CD1c-positive myeloid dendritic cell (primary cell): ENCODE measurements around the gene KCNIP4.

Experiments used
- DNase-seq: peaks from one replicate; pipeline ENCODE4 v3.0.0-alpha.2; 2016; ENCODE audit errors: extremely low spot score

KCNIP4 gene

GRCh38 chr4:21848021-21848420 is 100.6 kb downstream of the KCNIP4 start:
- DNase-seq = no peak

- no peak for DNase-seq
These were observed 102.9 kb downstream of the KCNIP4 start for GRCh38 chr4:21845663-21846062.

- DNase-seq = no peak
These were observed 112.9 kb downstream of the KCNIP4 start for GRCh38 chr4:21835712-21836111.

- DNase-seq = no peak
These were observed 118.3 kb downstream of the KCNIP4 start for GRCh38 chr4:21830272-21830671.

GRCh38 chr4:21827575-21827974 is 121.0 kb downstream of the KCNIP4 start:
- no peak for DNase-seq

- no peak for DNase-seq
These were observed 122.5 kb downstream of the KCNIP4 start for GRCh38 chr4:21826071-21826470.

GRCh38 chr4:21819086-21819485 is 129.5 kb downstream of the KCNIP4 start:
- DNase-seq = no peak

- DNase-seq = no peak
These were observed 132.8 kb downstream of the KCNIP4 start for GRCh38 chr4:21815651-21816377.

GRCh38 chr4:21811565-21811964 is 137.0 kb downstream of the KCNIP4 start:
- DNase-seq = no peak

- no peak for DNase-seq
These were observed 141.6 kb downstream of the KCNIP4 start for GRCh38 chr4:21806991-21807390.

GRCh38 chr4:21802406-21802805 is 146.2 kb downstream of the KCNIP4 start:
- no peak for DNase-seq

- no peak for DNase-seq
These were observed 146.7 kb downstream of the KCNIP4 start for GRCh38 chr4:21801661-21802385.

GRCh38 chr4:21795091-21795490 is 153.5 kb downstream of the KCNIP4 start:
- DNase-seq = no peak

- DNase-seq = no peak
These were observed 155.8 kb downstream of the KCNIP4 start for GRCh38 chr4:21792736-21793135.

GRCh38 chr4:21790438-21791029 is 158.0 kb downstream of the KCNIP4 start:
- peak; percentile 20 for DNase-seq

- DNase-seq = no peak
These were observed 168.4 kb downstream of the KCNIP4 start for GRCh38 chr4:21780148-21780547.

- DNase-seq = no peak
These were observed 169.9 kb downstream of the KCNIP4 start for GRCh38 chr4:21778702-21779101.

- no peak for DNase-seq
These were observed 172.9 kb downstream of the KCNIP4 start for GRCh38 chr4:21775703-21776102.

- no peak for DNase-seq
These were observed 179.0 kb downstream of the KCNIP4 start for GRCh38 chr4:21769404-21770147.

- DNase-seq = peak; percentile 28
These were observed 179.9 kb downstream of the KCNIP4 start for GRCh38 chr4:21768349-21769310.

- peak; percentile 43 for DNase-seq
These were observed 182.7 kb downstream of the KCNIP4 start for GRCh38 chr4:21765810-21766407.
